ENCODE measurements around the gene AASDH.

Gene AASDH

DNA sequence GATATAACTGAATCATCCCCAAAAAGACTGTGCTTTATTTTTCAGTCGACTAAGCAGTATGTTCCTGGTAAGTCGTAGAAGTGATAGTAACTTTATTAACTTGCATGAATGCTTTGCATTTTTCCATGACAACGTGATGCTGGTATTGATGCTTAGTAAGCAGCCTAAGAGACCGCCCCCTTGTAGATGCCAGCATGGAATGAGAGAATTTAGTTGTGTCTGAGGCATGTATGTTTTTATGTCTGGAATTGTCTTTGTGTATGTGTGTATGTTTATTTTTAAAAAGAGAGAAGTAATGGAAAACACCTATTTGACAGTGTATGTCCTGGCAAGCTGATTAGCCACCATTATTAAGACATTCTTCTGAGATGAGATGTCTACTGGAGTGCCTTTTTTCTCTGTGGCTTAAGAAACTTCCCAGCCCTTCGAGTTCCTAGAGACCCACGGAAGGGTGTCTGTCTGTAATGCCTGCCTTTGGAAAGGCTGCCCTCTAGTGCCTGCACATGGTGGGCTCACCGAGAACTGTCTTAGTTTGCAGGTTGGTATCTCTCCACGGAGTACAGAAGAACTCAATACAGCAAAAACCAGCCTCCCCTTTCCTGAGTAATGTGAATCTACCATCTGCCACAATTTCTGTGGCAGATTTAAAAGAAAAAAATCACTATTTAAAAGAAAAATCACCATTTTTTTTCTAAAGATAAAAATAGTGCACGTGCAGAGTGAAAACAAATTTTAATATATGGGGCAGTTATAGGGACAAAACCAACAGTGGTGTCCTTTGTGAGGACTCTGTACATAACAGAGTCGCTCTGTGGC lies 85.9 kb downstream of the AASDH start:
- no peaks in the 10 kb centered on the region for H3K9me2 ChIP-seq (replicated peaks; ENCODE audit: insufficient read depth, low read length)
- no peaks in the 10 kb centered on the region for H3K79me2 ChIP-seq (ENCODE audit: insufficient read depth, low read length)
- H3K9ac ChIP-seq (ENCODE audit: low read length): no peak overlapping the region
- H3K4me2 ChIP-seq (ENCODE audit: low read depth, low read length, poor library complexity, severe bottlenecking): no peak overlapping the region
- H3K9me3 ChIP-seq (ENCODE audit: insufficient read depth, low read length): no peaks in the 10 kb centered on the region
- H3F3A ChIP-seq (ENCODE audit: insufficient read depth): no peaks in the 10 kb centered on the region
- no peaks in the 10 kb centered on the region for H3K36me3 ChIP-seq (ENCODE audit: low read length)
- H3K27me3 ChIP-seq (ENCODE audit: low read length): no peaks in the 10 kb centered on the region
- no peaks in the 10 kb centered on the region for H4K20me1 ChIP-seq (ENCODE audit: low read depth, low read length)
- TF ChIP-seq EZH2phosphoT487 (conservative IDR thresholded peaks at IDR 0.05; ENCODE audit: low read length): no peak
- TF ChIP-seq, protein P1, sequence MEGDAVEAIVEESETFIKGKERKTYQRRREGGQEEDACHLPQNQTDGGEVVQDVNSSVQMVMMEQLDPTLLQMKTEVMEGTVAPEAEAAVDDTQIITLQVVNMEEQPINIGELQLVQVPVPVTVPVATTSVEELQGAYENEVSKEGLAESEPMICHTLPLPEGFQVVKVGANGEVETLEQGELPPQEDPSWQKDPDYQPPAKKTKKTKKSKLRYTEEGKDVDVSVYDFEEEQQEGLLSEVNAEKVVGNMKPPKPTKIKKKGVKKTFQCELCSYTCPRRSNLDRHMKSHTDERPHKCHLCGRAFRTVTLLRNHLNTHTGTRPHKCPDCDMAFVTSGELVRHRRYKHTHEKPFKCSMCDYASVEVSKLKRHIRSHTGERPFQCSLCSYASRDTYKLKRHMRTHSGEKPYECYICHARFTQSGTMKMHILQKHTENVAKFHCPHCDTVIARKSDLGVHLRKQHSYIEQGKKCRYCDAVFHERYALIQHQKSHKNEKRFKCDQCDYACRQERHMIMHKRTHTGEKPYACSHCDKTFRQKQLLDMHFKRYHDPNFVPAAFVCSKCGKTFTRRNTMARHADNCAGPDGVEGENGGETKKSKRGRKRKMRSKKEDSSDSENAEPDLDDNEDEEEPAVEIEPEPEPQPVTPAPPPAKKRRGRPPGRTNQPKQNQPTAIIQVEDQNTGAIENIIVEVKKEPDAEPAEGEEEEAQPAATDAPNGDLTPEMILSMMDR (IDR thresholded peaks at IDR 0.05; ENCODE audit: insufficient read depth, low read length, poor library complexity, severe bottlenecking): peak; percentile 49
- no peak overlapping the region for H3K4me3 ChIP-seq (ENCODE audit: insufficient read depth, low read length, poor library complexity, severe bottlenecking)
- H2AFZ ChIP-seq (ENCODE audit: low read depth, low read length, severe bottlenecking): no peak overlapping the region
- no peak overlapping the region for H3K27ac ChIP-seq (ENCODE audit: low read depth, low read length)

DNA sequence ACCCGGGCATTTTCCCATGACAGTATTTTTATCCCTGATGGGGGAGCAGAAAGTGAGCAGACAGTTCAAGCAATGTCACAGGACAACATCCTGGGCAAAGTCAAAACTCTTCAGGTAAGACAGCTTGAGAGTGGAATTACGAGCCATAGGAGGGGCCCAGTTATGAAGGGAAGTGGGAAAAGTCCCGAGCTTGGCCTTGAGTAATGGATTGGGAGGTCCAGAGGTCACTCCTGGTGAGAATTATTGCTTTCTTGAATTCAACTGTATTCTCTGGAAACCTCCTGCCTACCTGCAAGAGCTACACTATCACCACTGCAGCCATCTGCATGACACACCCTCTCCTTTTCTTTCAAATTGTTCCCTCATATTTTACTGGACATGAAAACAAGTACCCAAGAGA lies 89.1 kb downstream of the AASDH start:
- no peak overlapping the region for H3K27ac ChIP-seq (ENCODE audit: low read depth, low read length)
- H3K36me3 ChIP-seq (ENCODE audit: low read length): no peaks in the 10 kb centered on the region
- H4K20me1 ChIP-seq (ENCODE audit: low read depth, low read length): no peaks in the 10 kb centered on the region
- no peak overlapping the region for H3K4me2 ChIP-seq (ENCODE audit: low read depth, low read length, poor library complexity, severe bottlenecking)
- H3K4me3 ChIP-seq (ENCODE audit: insufficient read depth, low read length, poor library complexity, severe bottlenecking): no peak overlapping the region
- no peaks in the 10 kb centered on the region for H3F3A ChIP-seq (ENCODE audit: insufficient read depth)
- no peaks in the 10 kb centered on the region for H3K9me2 ChIP-seq (replicated peaks; ENCODE audit: insufficient read depth, low read length)
- no peaks in the 10 kb centered on the region for H3K79me2 ChIP-seq (ENCODE audit: insufficient read depth, low read length)
- H3K27me3 ChIP-seq (ENCODE audit: low read length): no peaks in the 10 kb centered on the region
- no peaks in the 10 kb centered on the region for H3K9me3 ChIP-seq (ENCODE audit: insufficient read depth, low read length)
- TF ChIP-seq, protein P1 (IDR thresholded peaks at IDR 0.05; ENCODE audit: insufficient read depth, low read length, poor library complexity, severe bottlenecking): no peak
- no peak overlapping the region for H2AFZ ChIP-seq (ENCODE audit: low read depth, low read length, severe bottlenecking)
- no peak overlapping the region for H3K9ac ChIP-seq (ENCODE audit: low read length)

DNA sequence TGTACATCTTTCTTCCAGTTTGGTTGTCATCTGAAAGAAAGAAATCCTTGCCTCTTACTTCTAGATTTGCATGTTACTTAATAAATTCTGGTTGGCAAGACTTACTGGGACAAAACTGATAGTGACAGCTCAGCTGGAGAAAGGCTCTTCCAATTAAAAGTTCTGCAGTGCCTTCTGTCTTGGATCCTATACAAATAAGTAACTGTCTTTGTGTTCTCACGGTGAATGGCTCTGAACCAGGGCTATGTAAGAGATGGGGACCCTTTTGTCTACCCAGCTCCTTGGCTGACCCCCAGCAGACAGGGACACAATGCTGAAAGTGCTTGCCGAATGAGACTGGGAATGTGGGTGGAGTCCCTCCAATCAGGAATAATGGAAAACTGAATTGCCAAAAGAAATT lies 89.5 kb downstream of the AASDH start:
- no peaks in the 10 kb centered on the region for H4K20me1 ChIP-seq (ENCODE audit: low read depth, low read length)
- H3K27ac ChIP-seq (ENCODE audit: low read depth, low read length): no peak overlapping the region
- no peak overlapping the region for H3K9ac ChIP-seq (ENCODE audit: low read length)
- no peaks in the 10 kb centered on the region for H3K9me3 ChIP-seq (ENCODE audit: insufficient read depth, low read length)
- no peak overlapping the region for H3K4me2 ChIP-seq (ENCODE audit: low read depth, low read length, poor library complexity, severe bottlenecking)
- no peaks in the 10 kb centered on the region for H3K27me3 ChIP-seq (ENCODE audit: low read length)
- no peak overlapping the region for H3K4me3 ChIP-seq (ENCODE audit: insufficient read depth, low read length, poor library complexity, severe bottlenecking)
- no peaks in the 10 kb centered on the region for H3K79me2 ChIP-seq (ENCODE audit: insufficient read depth, low read length)
- no peaks in the 10 kb centered on the region for H3F3A ChIP-seq (ENCODE audit: insufficient read depth)
- TF ChIP-seq, protein P1 (IDR thresholded peaks at IDR 0.05; ENCODE audit: insufficient read depth, low read length, poor library complexity, severe bottlenecking): no peak
- no peak for TF ChIP-seq EZH2phosphoT487 (conservative IDR thresholded peaks at IDR 0.05; ENCODE audit: low read length)
- no peaks in the 10 kb centered on the region for H3K9me2 ChIP-seq (replicated peaks; ENCODE audit: insufficient read depth, low read length)
- H3K36me3 ChIP-seq (ENCODE audit: low read length): no peaks in the 10 kb centered on the region
- no peak overlapping the region for H2AFZ ChIP-seq (ENCODE audit: low read depth, low read length, severe bottlenecking)
